Activated CD4-positive, alpha-beta T cell treated with anti-CD3 and anti-CD28 coated beads, Interleukin-2, Interleukin-6, amounts not matched to agents 100 ng/mL and 50 ng/mL, durations not matched to agents 16 hours and 8 hours (primary cell): ENCODE results near the gene BACE1.
"Not testable (repeated sequence)": the region's sequence is repeated elsewhere in the genome, so short reads cannot be mapped to it uniquely, and the experiment has no call there.

Experiments
- DNase-seq: peaks from one replicate; pipeline ENCODE4 v3.0.0-alpha.2; 2020

The BACE1 gene

GRCh38 chr11:117316197-117316961 lies at the start of gene BACE1:
BACE1 (minus strand) TSS chr11:117316256; CDS start chr11:117315795, 461 bp downstream.
- DNase-seq = peak; percentile 31

- DNase-seq = no peak
These were observed 45.4 kb upstream of the BACE1 start for GRCh38 chr11:117361432-117361831.

DNA sequence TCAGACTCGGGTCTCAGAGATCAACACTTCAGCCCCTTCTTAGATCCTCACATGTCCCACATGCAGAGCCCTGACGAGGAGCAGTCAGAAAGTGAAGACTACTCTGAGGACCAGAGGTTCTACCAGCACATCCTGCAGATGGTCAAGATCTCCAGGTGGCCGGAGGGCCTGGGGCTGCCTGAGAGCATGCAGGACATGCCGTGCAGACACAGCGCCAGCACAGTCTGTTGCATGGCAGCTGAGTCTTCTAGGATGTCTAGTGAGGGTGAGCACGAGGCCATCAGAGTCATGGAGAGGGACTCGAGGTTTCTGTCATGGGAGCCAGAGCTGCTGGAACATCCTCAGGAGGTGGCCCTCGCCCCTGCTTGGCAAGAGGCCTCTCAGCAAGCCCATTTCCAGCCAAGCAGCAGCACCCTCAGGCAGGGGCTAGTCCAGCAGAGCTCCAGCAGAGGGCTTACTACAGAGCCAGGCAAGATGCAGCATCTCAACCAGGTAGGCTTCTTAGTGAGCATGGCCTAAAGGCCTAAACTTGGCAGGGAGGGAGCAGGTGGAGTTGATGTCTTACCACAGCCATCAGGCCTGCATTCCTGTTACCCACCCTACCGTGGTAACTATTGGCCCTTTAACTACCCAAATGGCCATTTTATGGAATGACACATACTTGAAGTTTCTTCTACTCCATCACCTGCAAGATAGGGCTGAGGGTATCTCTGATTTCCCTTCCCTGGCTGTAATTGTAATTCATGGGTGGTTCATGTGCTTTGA lies 40.3 kb upstream of the BACE1 start:
- DNase-seq = no peak

GRCh38 chr11:117354550-117354949 lies 38.5 kb upstream of the BACE1 start:
- DNase-seq = no peak

DNA sequence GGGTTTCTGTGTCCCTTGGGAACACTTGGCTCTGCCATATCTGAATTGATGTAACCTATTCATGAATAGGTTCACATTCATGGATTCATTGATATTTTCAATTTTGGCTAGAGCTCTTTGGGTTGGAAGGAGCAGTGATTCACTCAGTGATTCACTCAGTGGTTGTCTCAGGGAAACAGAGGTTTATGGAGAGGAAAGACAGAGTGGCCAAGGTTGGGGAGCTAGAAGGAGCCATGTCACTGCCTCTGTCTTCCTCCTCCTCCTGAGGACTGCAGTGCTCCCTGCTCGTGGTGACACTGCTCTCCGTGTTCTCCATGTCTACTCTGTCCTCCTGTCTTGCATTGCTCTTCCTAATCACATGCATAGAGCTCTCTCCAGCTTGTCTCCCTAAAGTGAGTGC lies 29.0 kb upstream of the BACE1 start:
- DNase-seq = no peak

DNA sequence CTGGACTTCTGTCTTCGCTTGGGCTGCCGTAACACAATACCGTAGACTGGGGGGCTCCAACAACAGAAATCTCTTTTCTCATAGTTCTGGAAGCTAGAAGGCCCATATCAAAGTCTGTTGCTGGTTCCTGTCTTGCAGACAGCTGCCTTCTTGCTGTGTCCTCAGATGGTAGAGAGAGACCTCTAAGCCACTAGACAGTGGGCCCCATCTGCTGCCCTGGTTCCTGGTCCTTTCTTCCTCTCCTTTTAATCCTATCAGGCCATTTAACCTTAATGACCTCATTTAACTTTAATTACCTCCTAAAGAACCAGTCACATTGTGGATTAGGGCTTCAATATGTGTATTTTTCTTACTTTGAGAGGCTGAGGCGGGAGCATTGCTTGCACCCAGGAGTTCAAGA lies 21.0 kb upstream of the BACE1 start:
- no peak for DNase-seq

DNA sequence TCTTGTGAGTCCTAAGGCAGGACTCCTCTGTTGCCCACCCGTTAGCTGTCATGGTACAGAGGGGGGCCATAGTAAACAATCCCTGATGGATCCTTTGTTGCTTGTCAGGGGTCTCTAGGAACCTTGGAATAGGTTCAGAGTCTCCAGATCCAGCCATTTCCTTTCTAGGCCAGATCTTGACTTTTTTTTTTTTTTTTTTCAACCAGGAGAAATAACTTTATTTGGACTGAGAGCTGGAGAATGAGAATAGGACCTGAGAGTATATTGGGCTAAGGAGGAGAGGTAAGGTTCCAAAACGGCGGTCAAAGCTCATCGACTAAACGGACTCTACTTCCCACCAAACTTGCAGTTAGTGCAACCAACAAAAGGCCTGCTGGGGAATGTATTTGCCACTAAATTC lies 19.3 kb upstream of the BACE1 start:
- no peak for DNase-seq

DNA sequence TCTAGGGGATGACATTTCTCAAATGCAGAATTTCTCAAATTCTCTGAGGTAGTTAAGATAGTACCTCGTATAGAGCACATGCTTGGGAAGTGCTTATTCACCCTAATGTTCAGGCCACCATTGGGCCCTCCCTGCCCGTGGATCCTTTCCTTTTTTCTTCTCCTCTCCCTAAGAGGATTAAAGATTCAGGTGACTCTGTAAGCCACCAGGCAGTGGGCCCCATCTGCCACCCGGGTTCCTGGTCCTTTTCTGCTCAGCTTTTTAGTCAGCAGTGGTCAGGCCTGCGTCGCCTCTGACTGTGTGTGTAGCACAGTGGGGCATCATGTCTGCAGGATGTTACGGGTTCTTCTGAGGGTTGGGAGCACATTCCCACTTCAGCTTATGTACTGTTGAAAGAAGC lies 18.8 kb upstream of the BACE1 start:
- no peak for DNase-seq

DNA sequence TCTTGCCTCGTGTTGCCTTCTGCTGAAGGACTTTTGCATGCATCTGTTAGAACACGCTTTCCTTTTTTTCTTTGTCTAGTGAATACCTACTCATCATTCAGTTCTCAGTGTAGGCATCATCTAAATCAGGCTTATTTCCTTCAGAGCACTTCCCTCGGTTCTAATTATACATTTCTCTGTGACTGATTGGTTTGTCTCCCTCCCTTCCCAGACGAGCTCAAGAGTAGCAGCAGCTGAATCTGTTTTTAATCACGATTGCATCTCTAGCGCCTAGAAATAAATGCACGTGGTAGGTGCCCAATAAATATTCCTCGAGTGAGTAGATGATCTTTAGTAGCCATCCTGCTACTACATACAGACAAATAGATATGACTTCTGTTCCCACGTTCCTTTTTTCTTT lies 17.9 kb upstream of the BACE1 start:
- DNase-seq = no peak

GRCh38 chr11:117332843-117333242 lies 16.8 kb upstream of the BACE1 start:
- DNase-seq = no peak

GRCh38 chr11:117328375-117329010 lies 12.4 kb upstream of the BACE1 start:
- peak; percentile 14 for DNase-seq

DNA sequence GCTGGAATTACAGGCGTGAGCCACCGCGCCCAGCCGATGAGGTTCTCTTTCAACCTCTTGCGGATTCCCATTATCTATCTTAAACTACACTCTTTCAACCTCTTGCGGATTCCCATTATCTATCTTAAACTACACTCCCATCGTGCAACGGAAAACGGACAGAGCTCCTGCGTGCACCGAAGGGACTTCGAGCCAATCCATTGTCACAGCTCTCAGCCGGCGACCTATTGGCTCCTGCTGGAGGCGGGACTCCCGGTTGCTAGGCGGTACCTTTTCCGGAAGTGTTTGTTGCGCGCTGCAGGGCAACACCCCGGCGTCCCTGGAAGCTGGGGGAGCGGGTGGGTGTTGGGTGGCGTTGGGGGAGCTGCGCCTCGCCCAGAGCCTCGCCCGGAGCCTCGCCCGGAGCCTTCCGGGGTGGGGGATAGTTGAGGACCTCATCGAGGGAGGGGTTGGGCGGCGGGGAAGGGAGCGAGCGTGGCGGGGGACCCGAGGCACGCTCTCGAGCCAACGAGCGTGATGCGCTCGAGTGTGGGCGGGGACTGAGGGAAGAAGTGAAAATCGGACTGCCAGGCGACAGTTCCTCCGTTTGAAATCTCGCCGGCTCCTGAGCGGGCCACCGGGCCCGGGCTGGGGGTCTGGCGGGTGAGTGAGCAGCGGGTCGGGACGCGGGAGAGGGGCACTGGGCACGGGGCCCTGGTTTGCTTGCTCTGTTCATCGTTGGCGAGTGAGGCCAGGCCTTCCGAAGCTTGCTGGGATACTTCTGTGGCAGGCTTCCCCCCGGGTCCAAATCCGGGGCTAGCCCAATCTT lies 11.7 kb upstream of the BACE1 start, which contains the start of gene CEP164:
CEP164 (plus strand) TSS at position 288 of the 808 bp plus-strand sequence. CDS start 10,733 bp downstream, outside the sequence.
- peak; percentile 97 for DNase-seq

GRCh38 chr11:117327255-117327566 lies 11.2 kb upstream of the BACE1 start:
- DNase-seq = not testable (repeated sequence)

DNA sequence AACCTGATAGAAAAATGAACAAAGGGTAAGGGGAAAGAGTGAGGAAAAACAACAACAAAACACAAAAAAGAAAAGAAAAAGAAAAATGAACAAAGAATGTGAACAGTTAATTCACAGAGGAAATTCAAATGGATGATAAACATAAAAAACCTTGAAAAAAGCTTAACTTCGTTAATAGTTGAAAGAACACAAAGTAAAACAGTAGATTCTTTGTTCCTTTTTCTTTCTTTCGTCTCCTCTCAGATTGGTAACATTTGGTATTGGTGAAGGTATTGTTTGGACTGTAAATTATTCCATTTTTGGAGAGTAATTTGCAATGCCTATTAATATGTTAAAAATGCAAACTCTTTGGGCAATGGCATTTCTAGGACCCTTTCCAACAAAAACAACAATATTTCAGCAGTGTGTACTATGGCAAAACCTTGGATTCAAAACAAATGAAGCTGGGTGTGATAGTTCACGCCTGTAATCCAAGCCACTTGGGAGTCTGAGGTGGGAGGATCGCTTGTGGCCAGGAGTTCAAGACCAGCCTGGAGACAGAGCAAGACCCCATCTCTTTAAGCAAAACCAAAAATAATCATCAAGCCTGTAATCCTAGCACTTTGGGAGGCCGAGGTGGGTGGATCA lies 3.3 kb upstream of the BACE1 start:
- no peak for DNase-seq

DNA sequence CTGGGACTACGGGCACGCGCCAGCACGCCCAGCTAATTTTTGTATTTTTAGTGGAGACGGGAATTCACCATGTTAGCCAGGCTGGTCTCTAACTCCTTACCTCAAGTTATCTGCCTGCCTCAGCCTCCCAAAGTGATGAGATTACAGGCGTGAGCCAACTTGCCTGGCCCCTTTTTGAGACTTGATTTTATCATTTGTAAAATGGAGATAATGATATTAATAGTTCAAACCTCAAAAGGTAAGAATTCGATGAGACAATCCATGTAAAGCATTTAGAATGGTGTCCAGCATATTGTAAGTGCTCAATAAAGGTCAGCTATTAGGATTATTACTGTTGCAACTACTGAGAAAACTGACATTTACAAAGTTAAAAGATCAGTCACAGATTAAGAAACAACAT lies 2.7 kb upstream of the BACE1 start:
- DNase-seq = no peak

DNA sequence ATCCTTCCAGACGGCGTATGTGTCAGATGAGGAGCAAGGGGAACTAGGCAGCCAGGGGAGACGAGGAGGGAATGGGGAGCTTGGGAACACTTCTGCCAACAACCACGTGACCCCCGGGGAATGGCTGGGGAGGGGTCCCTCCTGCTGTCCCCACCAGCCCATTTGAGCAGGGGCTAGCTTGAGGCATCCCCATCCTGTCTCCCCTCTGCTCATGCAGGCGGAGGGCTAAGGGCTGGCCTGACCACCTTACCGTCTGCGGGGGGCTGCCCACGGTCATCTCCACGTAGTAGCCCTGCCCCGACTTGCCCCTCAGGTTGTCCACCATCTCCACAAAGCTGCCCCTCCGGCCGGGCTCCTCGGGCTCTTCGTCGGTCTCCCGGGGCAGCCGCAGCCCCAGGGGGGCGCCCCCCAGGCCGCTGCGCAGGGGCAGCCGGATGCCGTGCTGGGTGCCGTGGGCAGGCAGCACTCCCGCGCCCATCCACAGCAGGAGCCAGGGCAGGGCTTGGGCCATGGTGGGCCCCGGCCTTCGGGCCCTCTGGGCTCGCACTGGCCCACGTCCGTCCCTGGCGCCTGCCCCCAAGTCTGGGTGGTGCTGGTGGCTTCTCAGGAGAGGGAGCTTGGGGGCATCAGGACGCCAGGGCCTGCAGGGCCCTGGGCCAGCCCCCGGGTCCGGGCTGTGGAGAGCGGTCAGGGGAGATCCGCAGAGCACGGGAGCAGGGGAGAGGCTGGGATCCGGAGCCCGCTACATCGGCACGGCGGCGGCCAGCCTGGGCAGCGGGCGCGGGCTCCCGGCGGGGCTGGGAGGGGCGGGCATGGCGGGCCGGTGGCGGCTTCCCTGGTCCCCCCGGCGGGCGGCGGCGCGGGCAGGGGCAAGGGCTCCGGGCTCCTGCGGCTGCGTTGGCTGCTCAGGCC lies 515 bp downstream of the BACE1 start:
- DNase-seq = no peak

DNA sequence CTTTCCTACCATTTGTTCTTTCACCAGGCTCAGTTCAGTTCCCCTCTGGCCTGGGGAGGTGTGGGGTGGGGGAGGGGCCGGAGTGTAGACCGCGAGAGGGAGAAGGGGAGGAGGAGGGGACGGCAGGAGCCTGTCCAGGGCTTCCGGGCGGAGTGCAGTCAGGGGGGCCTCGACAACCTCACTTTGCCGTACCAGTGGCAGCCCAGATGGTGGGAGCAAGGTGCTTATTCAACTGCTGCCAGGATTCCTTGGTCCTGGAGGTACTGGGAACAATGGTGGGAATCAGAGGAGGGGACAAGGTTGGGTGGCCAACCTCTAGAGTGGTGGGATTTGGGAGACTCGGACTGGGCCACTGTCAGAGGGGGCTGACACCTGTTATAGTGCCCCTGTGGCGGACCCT lies 1.2 kb downstream of the BACE1 start:
- DNase-seq = no peak

GRCh38 chr11:117313828-117314768 lies 2.0 kb downstream of the BACE1 start:
- no peak for DNase-seq

GRCh38 chr11:117313091-117313490 lies 3.0 kb downstream of the BACE1 start:
- DNase-seq = no peak

DNA sequence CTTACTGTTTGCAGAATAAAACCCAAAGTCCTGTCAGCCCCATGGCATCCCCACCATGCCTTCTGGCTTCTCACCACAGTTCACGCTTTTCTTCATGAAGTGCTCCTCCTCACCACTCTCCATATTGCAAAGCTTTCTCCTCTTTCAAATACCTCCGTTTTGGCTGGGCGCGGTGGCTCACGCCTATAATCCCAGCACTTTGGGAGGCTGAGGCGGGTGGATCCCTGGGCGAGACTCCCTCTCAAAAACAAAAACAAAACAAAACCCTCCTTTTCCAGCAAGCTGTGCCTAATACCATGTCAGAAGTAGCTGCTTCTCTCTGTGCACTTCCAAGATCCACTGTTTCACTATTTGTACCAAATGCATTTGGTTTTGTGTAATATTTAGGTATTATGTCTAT lies 6.7 kb downstream of the BACE1 start:
- no peak for DNase-seq
